Retinal pigment epithelial cell (primary cell): ENCODE data around the gene SAPCD2.
A peak's percentile ranks its signal among the peaks of the same experiment; 100 is the strongest.
"Not testable (repeated sequence)": the region's sequence is repeated elsewhere in the genome, so short reads cannot be mapped to it uniquely, and the experiment has no call there.

Experiments used
- DNase-seq: peaks from one replicate; pipeline ENCODE4 v3.0.0-alpha.2; 2010; ENCODE audit warnings: low read depth
- H3K4me3 ChIP-seq: 2 replicates; pipeline ENCODE4 v1.5.1; 2011; ENCODE audit warnings: mild to moderate bottlenecking, low read length, control low read depth, moderate library complexity
- TF ChIP-seq, protein P1 (sequence below): conservative IDR thresholded peaks from 2 replicates; pipeline ENCODE4 v1.5.1; 2011; ENCODE audit warnings: low read depth, low read length, control low read depth, inconsistent platforms

The SAPCD2 gene

DNA sequence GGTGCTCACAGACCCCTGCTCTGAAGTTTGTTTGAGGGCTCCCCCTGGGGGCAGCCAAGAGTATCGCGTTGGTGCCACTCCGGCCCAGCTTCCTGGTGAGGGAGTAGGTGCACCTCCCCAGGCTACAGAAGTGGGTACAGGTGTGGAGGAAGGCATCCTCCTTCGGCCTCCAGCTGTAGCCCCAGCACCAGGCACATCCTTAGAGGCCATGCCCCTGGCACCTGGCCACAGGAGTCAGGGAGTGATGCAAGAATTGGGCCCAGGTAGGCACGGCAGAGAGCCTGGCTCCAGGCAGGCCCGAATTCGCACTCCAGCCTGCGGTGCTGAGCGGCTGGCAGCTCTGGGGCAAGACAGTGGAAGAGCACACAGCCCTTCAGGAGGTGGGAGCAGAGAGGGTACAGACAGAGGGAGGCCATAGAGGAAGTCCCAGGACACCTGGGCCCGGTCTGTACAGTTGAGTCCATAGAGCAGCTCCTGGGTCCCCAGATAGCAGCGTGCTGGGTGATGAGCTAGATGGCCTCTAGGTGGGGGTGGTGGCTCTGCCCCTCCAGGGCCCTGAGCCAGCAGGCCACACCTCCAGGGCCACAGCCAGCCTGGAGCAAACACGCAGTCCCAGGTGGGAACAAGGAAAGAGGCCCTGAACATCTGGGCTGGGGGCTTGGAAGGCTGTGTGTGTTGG, 2.4 kb downstream of the SAPCD2 start:
- TF ChIP-seq, protein P1, sequence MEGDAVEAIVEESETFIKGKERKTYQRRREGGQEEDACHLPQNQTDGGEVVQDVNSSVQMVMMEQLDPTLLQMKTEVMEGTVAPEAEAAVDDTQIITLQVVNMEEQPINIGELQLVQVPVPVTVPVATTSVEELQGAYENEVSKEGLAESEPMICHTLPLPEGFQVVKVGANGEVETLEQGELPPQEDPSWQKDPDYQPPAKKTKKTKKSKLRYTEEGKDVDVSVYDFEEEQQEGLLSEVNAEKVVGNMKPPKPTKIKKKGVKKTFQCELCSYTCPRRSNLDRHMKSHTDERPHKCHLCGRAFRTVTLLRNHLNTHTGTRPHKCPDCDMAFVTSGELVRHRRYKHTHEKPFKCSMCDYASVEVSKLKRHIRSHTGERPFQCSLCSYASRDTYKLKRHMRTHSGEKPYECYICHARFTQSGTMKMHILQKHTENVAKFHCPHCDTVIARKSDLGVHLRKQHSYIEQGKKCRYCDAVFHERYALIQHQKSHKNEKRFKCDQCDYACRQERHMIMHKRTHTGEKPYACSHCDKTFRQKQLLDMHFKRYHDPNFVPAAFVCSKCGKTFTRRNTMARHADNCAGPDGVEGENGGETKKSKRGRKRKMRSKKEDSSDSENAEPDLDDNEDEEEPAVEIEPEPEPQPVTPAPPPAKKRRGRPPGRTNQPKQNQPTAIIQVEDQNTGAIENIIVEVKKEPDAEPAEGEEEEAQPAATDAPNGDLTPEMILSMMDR, result peak; percentile 91
- no peak overlapping the region for H3K4me3 ChIP-seq
- no peak for DNase-seq

DNA sequence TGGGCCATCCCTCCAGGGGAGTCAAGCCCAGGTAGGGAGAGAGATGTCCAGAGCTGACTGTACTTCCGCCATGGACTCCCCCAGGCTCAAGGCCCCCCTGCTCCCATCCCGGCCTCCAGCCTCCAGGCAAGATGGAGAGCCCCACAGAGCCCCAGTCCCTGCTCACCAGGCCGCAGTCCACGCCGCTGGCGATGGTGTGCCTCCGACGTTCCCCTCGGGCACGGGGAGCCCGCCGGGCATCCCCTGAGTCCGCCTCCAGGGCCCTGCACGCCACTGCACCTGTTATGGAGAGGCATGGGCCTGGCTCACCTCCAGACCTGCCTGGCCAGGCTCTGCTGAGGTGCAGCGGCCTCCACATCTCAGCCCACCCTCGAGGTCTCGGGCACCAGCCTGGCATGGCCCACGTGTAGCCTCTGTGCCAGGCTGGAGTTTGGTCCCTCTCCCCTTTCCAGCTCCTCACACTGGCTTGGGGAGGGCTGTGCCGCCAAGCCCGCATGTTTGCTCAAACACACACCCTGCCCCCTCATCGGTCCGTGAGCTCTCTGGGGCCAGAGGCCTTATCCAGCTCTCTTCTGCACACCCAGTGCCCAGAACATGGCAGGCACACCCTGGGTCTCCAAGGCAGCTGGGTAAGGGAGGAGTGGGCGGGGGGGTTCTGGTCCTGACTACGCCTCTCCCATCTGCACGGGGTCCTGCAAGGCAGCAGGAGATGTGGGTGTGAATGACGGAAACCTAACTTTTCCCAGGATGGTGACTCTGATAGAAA, 4.1 kb downstream of the SAPCD2 start:
- TF ChIP-seq, protein P1, result no peak
- DNase-seq, result no peak
- no peak overlapping the region for H3K4me3 ChIP-seq

DNA sequence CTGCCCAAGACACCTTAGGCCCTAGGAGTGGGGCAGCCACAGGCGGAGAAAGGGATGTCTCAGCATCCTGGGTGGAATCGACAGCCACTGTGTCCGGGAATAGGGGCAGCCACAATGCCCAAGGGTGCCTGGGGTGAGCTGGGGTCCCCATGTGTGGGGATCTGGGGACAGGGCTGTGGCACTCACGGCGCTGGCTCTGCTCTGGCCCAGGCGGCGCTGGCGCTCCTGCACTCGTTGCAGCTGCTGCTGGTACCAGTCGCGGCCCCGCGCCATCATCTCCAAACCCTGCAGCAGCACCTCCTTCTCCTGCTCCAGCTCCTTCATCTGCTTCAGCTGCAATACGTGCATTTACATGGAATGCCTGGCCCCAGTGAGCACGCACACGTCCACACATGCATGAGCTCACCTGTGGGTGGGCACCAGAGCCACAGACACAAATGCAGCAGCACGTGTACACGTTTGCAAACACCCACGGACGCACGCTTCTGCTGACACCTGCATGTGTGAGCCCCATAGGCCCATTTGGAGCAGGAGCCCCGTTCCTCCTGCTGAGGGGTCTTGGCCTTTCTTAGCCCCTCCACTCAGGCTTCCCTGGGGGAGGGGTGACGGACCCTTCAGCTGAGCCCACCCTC, 4.9 kb downstream of the SAPCD2 start:
- DNase-seq, result no peak
- H3K4me3 ChIP-seq, result no peak overlapping the region
- TF ChIP-seq, protein P1, result no peak

DNA sequence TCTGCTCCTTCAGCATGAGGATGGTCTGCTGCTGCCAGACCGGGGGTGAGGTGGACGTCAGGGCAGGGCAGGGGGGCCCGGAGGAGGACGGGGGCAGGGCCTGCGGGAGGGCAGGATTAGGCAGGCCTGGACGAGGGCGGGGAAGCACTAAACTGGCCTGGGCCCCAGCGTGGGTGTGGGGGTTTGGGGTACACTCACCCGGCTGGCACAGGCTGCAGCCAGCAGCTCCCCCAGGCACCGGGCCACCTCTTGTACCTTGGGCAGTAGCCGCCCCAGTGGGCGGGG, 5.5 kb downstream of the SAPCD2 start:
- TF ChIP-seq, protein P1, result no peak
- no peak overlapping the region for H3K4me3 ChIP-seq
- DNase-seq, result no peak

DNA sequence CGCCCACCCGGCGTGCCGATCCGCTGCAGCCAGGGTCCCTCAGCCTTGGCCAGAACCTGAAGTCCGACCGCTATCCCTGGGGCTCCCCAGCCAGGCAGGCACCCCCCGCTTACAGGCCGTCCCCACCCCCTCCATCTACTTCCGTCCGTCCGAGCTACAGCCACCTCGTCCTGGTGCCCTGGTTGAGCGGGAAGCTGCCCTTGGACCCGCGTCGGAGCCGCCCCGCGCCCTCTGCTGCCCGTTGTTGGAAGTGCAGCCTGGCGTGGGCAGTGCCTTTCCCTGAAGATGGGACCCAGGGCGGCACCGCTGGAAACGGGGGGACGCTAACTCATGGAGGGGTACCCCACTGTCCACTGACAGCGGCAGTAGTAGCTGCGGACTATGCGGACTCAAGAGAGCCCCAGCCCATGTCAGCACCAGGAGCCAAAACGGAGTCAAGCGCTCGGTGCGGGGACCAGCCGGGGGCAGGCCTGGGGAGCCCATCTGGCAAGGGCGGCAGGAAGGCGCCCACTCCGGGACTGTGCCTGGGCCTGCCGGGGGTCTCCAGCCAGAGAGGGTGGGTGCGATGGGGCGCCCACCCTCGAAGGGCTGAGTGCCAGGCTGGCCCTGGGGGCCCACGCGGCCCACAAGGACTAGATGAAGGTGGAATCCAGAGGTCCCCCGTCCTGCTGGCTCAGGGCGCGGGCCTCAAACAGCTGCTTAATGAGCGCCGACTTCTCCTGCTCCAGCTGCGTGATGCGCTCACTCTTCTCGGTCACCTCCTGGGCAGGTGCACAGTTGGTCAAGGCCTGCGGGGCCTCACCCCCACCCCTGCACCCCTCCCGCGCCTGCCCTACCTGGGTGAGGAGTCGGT, 6.1 kb downstream of the SAPCD2 start:
- no peak overlapping the region for H3K4me3 ChIP-seq
- TF ChIP-seq, protein P1, result peak; percentile 91
- no peak for DNase-seq

DNA sequence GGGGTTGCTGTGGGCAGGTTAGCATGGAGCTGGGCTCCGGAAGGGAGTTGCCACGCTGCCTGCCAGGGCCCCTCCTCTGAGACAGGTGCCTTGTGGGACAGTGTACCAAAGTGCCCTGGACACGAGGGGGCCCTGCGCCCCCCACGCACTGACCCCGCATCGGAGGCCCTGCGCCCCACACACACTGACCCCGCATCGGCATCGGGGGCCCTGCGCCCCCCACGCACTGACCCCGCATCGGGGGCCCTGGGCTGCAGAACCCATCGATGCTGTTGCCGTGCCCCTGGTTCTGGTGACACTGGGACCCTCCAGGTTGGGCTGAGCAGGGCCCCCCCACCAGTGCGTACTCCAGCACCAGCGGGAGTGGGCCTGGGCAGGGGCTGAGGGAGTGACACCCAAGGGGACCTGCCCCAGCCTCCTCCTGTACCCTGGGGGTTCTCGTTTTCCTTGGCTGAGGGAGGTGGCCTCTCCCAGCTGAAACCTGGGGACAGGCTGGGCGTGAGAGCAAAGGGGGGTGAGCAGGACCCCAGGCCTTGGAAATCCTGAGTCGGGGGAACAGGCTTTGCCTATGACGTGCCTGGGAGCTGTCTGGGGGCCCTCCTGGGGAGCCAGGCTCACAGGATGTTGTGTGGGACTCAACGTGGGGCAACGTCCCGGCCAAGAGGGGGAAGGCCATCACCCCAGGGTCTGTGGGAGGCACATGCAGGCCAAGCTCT, 6.9 kb downstream of the SAPCD2 start:
- no peak for DNase-seq
- TF ChIP-seq, protein P1, result no peak
- H3K4me3 ChIP-seq, result no peak overlapping the region

DNA sequence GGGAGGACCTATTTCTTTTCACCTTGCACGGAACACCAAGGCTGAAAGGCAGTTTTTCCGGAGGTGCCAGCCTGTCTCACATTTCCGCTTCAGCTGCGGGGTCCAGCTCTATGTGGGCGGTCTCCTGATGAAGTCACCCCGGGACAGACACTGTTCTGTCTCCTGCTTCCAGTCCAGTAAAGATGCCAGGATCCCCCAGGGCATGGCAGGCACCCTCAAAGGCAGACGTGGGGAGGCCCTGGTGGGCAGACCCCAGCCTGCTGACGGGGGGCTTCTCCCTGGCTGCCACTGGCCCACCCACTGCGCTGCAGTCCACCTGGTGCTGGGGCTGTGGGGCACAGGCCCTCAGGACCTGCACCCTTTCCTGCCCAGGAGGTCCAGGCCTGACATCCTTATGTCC, 7.6 kb downstream of the SAPCD2 start:
- not testable (repeated sequence) for DNase-seq

More for the DNA sequence above, 7.6 kb downstream of the SAPCD2 start:
- not testable (repeated sequence) for H3K4me3 ChIP-seq
